ENCODE data around the gene ITPKC.
"Not testable (repeated sequence)": the region's sequence is repeated elsewhere in the genome, so short reads cannot be mapped to it uniquely, and the experiment has no call there.

The ITPKC gene

GRCh38 chr19:40717880-40718773 lies 1.2 kb downstream of the ITPKC start:
- no peak for DNase-seq

- peak in 1 of 2 experiments; percentile 16 for DNase-seq
These were observed 2.0 kb downstream of the ITPKC start for GRCh38 chr19:40718774-40719391.

GRCh38 chr19:40719414-40719894 lies 2.5 kb downstream of the ITPKC start:
- DNase-seq = no peak

- DNase-seq = no peak
These were observed 4.2 kb downstream of the ITPKC start for GRCh38 chr19:40721140-40721486.

- DNase-seq = no peak
These were observed 5.2 kb downstream of the ITPKC start for GRCh38 chr19:40721936-40722661.

- DNase-seq = no peak
These were observed 6.8 kb downstream of the ITPKC start for GRCh38 chr19:40723661-40724254.

GRCh38 chr19:40724315-40724714 lies 7.4 kb downstream of the ITPKC start:
- no peak for DNase-seq

- no peak for DNase-seq
These were observed 7.9 kb downstream of the ITPKC start for GRCh38 chr19:40724855-40725254.

GRCh38 chr19:40726279-40726678 lies 9.4 kb downstream of the ITPKC start:
- DNase-seq = no peak

GRCh38 chr19:40730065-40730464 lies 13.2 kb downstream of the ITPKC start:
- not testable (repeated sequence) for DNase-seq

- not testable (repeated sequence) for DNase-seq
These were observed 15.4 kb downstream of the ITPKC start for GRCh38 chr19:40732304-40732703.

- DNase-seq = no peak
These were observed 16.2 kb downstream of the ITPKC start for GRCh38 chr19:40733149-40733548.

- no peak for DNase-seq
These were observed 18.3 kb downstream of the ITPKC start for GRCh38 chr19:40735013-40735771.

- DNase-seq = no peak
These were observed 19.7 kb downstream of the ITPKC start for GRCh38 chr19:40736661-40737060.

- no peak for DNase-seq
These were observed 20.3 kb downstream of the ITPKC start for GRCh38 chr19:40737102-40737644.

GRCh38 chr19:40739030-40739839 lies 22.3 kb downstream of the ITPKC start:
- DNase-seq = no peak

GRCh38 chr19:40739871-40740703 lies 23.2 kb downstream of the ITPKC start:
- no peak for DNase-seq

GRCh38 chr19:40740747-40741146 lies 23.8 kb downstream of the ITPKC start:
- no peak for DNase-seq

- DNase-seq = no peak
These were observed 24.8 kb downstream of the ITPKC start for GRCh38 chr19:40741527-40742390.
